A673 (cell line): Measurements from ENCODE around the gene ZSWIM5. TPM values are rescaled to one million over a fixed set of nuclear protein-coding genes. Genes with fewer than 3 reads are reported as not detected.
"Not testable (repeated sequence)": the region's sequence is repeated elsewhere in the genome, so short reads cannot be mapped to it uniquely, and the experiment has no call there.

Experiments used
- BruUV-seq: library from RNA; stranded (reverse); fragments of 400-500 nt; replicated peaks from 2 replicates; lab custom pipeline; 2021; lab: Mats Ljungman, UMichigan
- CTCF ChIA-PET: fragments of 300-600 bp; sonication (Branson Sonifier 250); formaldehyde crosslinking; loops from one replicate; lab custom pipeline; 2022; ENCODE audit warnings: antibody characterized with exemption; lab: Charles Lee
- POLR2A ChIA-PET: fragments of 300-600 bp; sonication (Branson Sonifier 250); formaldehyde crosslinking; loops from one replicate; lab custom pipeline; 2022; ENCODE audit warnings: antibody characterized with exemption; ENCODE audit not compliant: low non-redundant PET; lab: Charles Lee
- DNase-seq: peaks from one replicate; pipeline ENCODE4 v3.0.0-alpha.2; 2015; ENCODE audit warnings: low spot score
- H3K27ac ChIP-seq: fragments of 200-600 bp; sonication (generic); 2 replicates; pipeline ENCODE4 v1.5.1; 2016; ENCODE audit warnings: mixed run types, low read depth, mild to moderate bottlenecking, mixed read lengths, antibody characterized with exemption, low read length; ENCODE audit not compliant: poor library complexity, severe bottlenecking
- H3K27me3 ChIP-seq: fragments of 200-600 bp; sonication (generic); replicated peaks from 2 replicates; pipeline ENCODE4 v1.6.1; 2017; ENCODE audit warnings: mixed run types, low read depth, mild to moderate bottlenecking, mixed read lengths, antibody characterized with exemption, low read length; ENCODE audit not compliant: insufficient read depth, poor library complexity
- H3K36me3 ChIP-seq: fragments of 200-600 bp; sonication (generic); 2 replicates; pipeline ENCODE4 v1.6.1; 2016; ENCODE audit warnings: mixed run types, mild to moderate bottlenecking, mixed read lengths, antibody characterized with exemption, low read length; ENCODE audit not compliant: insufficient read depth, poor library complexity, severe bottlenecking
- H3K4me1 ChIP-seq: fragments of 200-600 bp; sonication (generic); 2 replicates; pipeline ENCODE4 v1.6.1; 2017; ENCODE audit warnings: mixed run types, mild to moderate bottlenecking, mixed read lengths, antibody characterized with exemption, low read length; ENCODE audit not compliant: insufficient read depth, poor library complexity, severe bottlenecking
- H3K4me3 ChIP-seq: fragments of 200-600 bp; sonication (generic); 2 replicates; pipeline ENCODE4 v1.5.1; 2016; ENCODE audit warnings: low read depth, mixed run types, mild to moderate bottlenecking, mixed read lengths, low read length; ENCODE audit not compliant: poor library complexity, severe bottlenecking
- H3K9me3 ChIP-seq: fragments of 200-600 bp; sonication (generic); 2 replicates; pipeline ENCODE4 v1.6.1; 2016; ENCODE audit warnings: mixed run types, low read depth, mild to moderate bottlenecking, mixed read lengths, antibody characterized with exemption, low read length; ENCODE audit not compliant: poor library complexity, severe bottlenecking
- EZH2 ChIP-seq: fragments of 200-600 bp; sonication (generic); IDR thresholded peaks from 2 replicates; pipeline ENCODE4 v1.6.1; 2017; ENCODE audit warnings: borderline replicate concordance, low read depth, mild to moderate bottlenecking, mixed read lengths, antibody characterized with exemption, low read length; ENCODE audit not compliant: poor library complexity, severe bottlenecking
- intact Hi-C: fragments of 100-400 bp; cut with micrococcal nuclease; formaldehyde crosslinking; loops from one replicate; pipeline ENCODE4 v1.10.0; 2022; ENCODE audit not compliant: unreplicated experiment
- total RNA-seq: library from RNA; stranded (reverse); gene quantifications from 2 replicates; pipeline ENCODE4 v1.2.3, GENCODE V29; 2021
- TF ChIP-seq, protein P1 (sequence below): fragments of 300-800, 200-600 bp; sonication (generic); conservative IDR thresholded peaks from 2 replicates; pipeline ENCODE4 v1.5.1; 2017; ENCODE audit warnings: low read depth, mild to moderate bottlenecking, antibody characterized with exemption, low read length, moderate library complexity, mixed read lengths

The ZSWIM5 gene
- total RNA-seq, 1 experiment from 2014 or later: 0.67 TPM

DNA sequence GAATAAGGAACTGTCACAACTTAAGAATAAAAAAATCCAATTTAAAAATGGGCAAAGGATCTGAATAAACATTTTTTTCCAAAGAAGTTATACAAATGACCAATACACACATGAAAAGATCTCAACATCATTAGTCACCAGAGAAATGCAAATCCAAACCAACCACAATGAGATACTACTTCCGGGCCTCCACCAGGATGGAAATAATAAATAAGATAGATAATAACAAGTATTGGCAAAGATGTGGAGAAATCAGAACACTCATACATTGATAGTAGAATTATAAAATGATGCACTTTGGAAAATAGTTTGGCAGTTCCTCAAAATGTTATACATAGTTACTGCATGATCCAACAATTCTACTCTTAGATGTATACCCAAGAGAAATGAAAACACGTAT, 18.7 kb downstream of the ZSWIM5 start:
- no peaks in the 10 kb centered on the region for H3K36me3 ChIP-seq
- POLR2A ChIA-PET: no interaction called here
- DNase-seq: no peak
- BruUV-seq: no TSS peak
- TF ChIP-seq EZH2: no peak
- TF ChIP-seq, protein P1, sequence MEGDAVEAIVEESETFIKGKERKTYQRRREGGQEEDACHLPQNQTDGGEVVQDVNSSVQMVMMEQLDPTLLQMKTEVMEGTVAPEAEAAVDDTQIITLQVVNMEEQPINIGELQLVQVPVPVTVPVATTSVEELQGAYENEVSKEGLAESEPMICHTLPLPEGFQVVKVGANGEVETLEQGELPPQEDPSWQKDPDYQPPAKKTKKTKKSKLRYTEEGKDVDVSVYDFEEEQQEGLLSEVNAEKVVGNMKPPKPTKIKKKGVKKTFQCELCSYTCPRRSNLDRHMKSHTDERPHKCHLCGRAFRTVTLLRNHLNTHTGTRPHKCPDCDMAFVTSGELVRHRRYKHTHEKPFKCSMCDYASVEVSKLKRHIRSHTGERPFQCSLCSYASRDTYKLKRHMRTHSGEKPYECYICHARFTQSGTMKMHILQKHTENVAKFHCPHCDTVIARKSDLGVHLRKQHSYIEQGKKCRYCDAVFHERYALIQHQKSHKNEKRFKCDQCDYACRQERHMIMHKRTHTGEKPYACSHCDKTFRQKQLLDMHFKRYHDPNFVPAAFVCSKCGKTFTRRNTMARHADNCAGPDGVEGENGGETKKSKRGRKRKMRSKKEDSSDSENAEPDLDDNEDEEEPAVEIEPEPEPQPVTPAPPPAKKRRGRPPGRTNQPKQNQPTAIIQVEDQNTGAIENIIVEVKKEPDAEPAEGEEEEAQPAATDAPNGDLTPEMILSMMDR: no peak
- H3K9me3 ChIP-seq: no peaks in the 10 kb centered on the region
- H3K4me3 ChIP-seq: no peak overlapping the region
- H3K4me1 ChIP-seq: no peaks in the 10 kb centered on the region
- intact Hi-C loops: no loop called here
- CTCF ChIA-PET: no interaction called here
- no peaks in the 10 kb centered on the region for H3K27me3 ChIP-seq
- H3K27ac ChIP-seq: no peak overlapping the region

DNA sequence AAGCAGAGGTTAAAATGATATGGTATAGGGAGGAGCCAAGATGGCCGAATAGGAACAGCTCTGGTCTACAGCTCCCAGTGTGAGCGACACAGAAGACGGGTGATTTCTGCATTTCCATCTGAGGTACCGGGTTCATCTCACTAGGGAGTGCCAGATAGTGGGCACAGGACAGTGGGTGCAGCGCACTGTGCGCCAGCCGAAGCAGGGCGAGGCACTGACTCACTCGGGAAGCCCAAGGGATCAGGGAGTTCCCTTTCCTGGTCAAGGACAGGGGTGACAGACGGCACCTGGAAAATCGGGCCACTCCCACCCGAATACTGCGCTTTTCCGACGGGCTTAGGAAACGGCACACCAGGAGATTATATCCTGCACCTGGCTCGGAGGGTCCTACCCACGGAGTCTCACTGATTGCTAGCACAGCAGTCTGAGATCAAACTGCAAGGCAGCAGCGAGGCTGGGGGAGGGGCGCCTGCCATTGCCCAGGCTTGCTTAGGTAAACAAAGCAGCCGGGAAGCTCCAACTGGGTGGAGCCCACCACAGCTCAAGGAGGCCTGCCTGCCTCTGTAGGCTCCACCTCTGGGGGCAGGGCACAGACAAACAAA, 26.4 kb downstream of the ZSWIM5 start:
- CTCF ChIA-PET, BruUV-seq, H3K9me3 ChIP-seq, H3K27me3 ChIP-seq, DNase-seq, H3K4me3 ChIP-seq, H3K4me1 ChIP-seq, POLR2A ChIA-PET, H3K27ac ChIP-seq, H3K36me3 ChIP-seq, intact Hi-C loops: not testable (repeated sequence)

DNA sequence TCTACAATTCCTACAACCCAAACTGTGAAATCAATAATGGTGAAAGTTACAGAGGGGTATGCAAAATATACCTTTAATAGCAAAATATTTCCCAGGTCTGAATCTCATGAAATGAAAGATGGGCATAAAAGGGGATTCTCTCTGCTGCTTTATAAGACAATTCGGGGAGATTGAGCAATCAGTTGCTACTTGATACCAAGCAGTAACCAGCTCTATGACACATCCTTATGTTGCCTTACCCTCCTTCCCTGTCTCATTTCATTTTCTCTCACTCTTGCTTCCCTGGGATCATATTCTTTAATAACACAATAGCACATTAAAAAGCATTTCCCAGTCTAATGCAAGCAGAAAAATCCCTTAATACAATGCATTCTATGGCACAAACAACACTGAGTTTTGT, 29.0 kb downstream of the ZSWIM5 start:
- Histone ChIP-seq H3K4me1 (no peaks in the 10 kb centered on the region), H3K9me3 (peaks cover 3% of the 10 kb centered on the region), H3K27me3 (no peaks in the 10 kb centered on the region), H3K4me3 (no peak overlapping the region), H3K27ac (no peak overlapping the region), H3K36me3 (no peaks in the 10 kb centered on the region)
- no TSS peak for BruUV-seq
- intact Hi-C loops: no loop called here
- ChIA-PET POLR2A (no interaction called here), CTCF (no interaction called here)
- TF ChIP-seq EZH2: no peak
- no peak for DNase-seq

DNA sequence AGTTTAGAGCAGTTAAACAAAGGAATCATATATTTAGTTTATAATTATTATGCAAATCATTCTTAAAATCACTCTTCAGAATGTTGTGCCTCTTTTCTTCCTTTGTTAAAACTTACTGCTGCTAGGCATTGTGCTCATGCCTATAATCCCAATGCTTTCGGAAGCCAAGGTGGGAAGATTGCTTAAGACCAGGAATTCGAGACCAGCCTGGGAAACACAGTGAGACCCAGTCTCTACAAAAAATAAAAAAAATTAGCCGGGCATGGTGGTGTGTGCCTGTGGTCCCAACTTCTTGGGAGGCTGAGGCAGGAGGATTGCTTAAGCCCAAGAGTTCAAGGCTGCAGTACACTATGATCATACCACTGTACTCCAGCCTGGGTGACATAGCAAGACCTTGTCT, 33.6 kb downstream of the ZSWIM5 start:
- Histone ChIP-seq H3K36me3 (no peaks in the 10 kb centered on the region), H3K4me1 (no peaks in the 10 kb centered on the region), H3K9me3 (no peaks in the 10 kb centered on the region), H3K4me3 (no peak overlapping the region), H3K27me3 (peaks cover 10% of the 10 kb centered on the region), H3K27ac (no peak overlapping the region)
- ChIA-PET CTCF (no interaction called here), POLR2A (no interaction called here)
- intact Hi-C loops: no loop called here
- TF ChIP-seq, protein P1: no peak
- TF ChIP-seq EZH2: no peak
- no TSS peak for BruUV-seq
- DNase-seq: no peak
